ENCODE results near the gene NIT1. TPM values are rescaled to one million over a fixed set of nuclear protein-coding genes. Genes with fewer than 3 reads are reported as not detected.
A peak's percentile ranks its signal among the peaks of the same experiment; 100 is the strongest.

Gene NIT1
- total RNA-seq, 2 experiments from 2014 or later = 38.5 to 40.0 TPM

GRCh38 chr1:161119092-161119903 lies 1.4 kb downstream of the NIT1 start:
- TF ChIP-seq, protein P1, sequence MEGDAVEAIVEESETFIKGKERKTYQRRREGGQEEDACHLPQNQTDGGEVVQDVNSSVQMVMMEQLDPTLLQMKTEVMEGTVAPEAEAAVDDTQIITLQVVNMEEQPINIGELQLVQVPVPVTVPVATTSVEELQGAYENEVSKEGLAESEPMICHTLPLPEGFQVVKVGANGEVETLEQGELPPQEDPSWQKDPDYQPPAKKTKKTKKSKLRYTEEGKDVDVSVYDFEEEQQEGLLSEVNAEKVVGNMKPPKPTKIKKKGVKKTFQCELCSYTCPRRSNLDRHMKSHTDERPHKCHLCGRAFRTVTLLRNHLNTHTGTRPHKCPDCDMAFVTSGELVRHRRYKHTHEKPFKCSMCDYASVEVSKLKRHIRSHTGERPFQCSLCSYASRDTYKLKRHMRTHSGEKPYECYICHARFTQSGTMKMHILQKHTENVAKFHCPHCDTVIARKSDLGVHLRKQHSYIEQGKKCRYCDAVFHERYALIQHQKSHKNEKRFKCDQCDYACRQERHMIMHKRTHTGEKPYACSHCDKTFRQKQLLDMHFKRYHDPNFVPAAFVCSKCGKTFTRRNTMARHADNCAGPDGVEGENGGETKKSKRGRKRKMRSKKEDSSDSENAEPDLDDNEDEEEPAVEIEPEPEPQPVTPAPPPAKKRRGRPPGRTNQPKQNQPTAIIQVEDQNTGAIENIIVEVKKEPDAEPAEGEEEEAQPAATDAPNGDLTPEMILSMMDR (IDR thresholded peaks at IDR 0.05) = peak; percentile 68
- CTCF ChIA-PET = interaction anchor here (0.9 to 3.2 kb wide), 5 partner anchors 8 to 58 kb away, joined by 3 to 12 read pairs (median 3); no protein-coding TSS in a partner anchor
- Mint-ChIP-seq H3K27me3 (no peaks in the 10 kb centered on the region), H3K4me3 (peak overlapping the region; percentile 94), H3K36me3 (ENCODE audit: low read depth) (peaks cover 67% of the 10 kb centered on the region), H3K27ac (peak overlapping the region; percentile 92), H3K9me3 (no peaks in the 10 kb centered on the region), H3K4me1 (ENCODE audit: low read depth) (peaks cover 58% of the 10 kb centered on the region)
- intact Hi-C loops (cut with micrococcal nuclease) = no loop called here
- DNase-seq (peak; percentile 85), ATAC-seq (peak; percentile 63)
- POLR2A ChIA-PET = interaction anchor here (0.6 to 4.1 kb wide), 8 partner anchors 18 to 47 kb away, joined by 3 to 26 read pairs (median 3); partner anchors contain the start of genes KLHDC9, PPOX and UFC1

DNA sequence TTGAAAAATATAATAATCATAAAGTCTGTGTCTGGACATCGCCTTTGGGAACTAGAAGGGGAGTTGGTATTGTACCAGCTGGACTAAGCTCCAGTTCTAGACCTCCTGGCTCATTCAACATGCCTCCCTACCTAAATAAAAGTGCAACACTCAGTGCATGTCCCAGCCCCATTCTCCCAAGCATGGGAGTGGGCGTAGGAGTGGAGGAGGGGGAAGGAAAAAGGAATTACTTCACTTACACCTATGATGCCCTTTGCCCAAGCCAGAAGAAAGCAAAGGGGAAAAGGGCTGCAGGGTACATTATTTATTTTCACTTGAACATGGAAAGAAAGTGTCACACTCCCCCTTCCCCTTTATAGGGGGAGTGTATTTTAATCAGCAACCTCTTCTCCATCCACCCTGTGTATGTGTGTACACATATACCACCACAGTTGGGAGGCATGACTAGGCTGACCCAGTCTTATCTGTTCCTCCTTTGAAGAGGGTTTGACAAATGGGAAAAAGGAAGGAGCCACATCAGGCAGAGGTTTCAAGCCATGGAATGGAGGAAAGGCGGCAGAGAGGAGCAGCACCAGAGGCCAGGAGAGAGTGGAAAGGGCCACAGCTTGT lies 3.2 kb downstream of the NIT1 start:
- no peak for DNase-seq
- CTCF ChIA-PET = interaction anchor here (0.8 kb wide), 1 partner anchor 18 kb away, joined by 3 read pairs; no protein-coding TSS in a partner anchor
- intact Hi-C loops (cut with micrococcal nuclease) = no loop called here
- Mint-ChIP-seq H3K27me3 (no peaks in the 10 kb centered on the region), H3K27ac (peak overlapping the region; percentile 88), H3K9me3 (no peaks in the 10 kb centered on the region), H3K4me1 (ENCODE audit: low read depth) (peaks cover 44% of the 10 kb centered on the region), H3K4me3 (no peak overlapping the region), H3K36me3 (ENCODE audit: low read depth) (peaks cover 61% of the 10 kb centered on the region)
- TF ChIP-seq, protein P1 (IDR thresholded peaks at IDR 0.05) = no peak
- no peak for ATAC-seq
- POLR2A ChIA-PET = no interaction called here

GRCh38 chr1:161121834-161122233 lies 3.9 kb downstream of the NIT1 start:
- intact Hi-C loops (cut with micrococcal nuclease) = no loop called here
- peak overlapping the region; percentile 88 for H3K27ac Mint-ChIP-seq
- H3K4me3 Mint-ChIP-seq = no peak overlapping the region
- POLR2A ChIA-PET = interaction anchor here (0.7 to 0.9 kb wide), 3 partner anchors 10 to 72 kb away, joined by 3 to 4 read pairs (median 3); no protein-coding TSS in a partner anchor
- DNase-seq (no peak), ATAC-seq (no peak)
- H3K4me1 Mint-ChIP-seq (ENCODE audit: low read depth) = peaks cover 43% of the 10 kb centered on the region
- TF ChIP-seq, protein P1 (IDR thresholded peaks at IDR 0.05) = no peak
- H3K27me3 Mint-ChIP-seq = no peaks in the 10 kb centered on the region
- no peaks in the 10 kb centered on the region for H3K9me3 Mint-ChIP-seq
- CTCF ChIA-PET = interaction anchor here (0.8 to 1.0 kb wide), 2 partner anchors 17 to 19 kb away, joined by 3 to 4 read pairs; no protein-coding TSS in a partner anchor
- peaks cover 61% of the 10 kb centered on the region for H3K36me3 Mint-ChIP-seq (ENCODE audit: low read depth)

GRCh38 chr1:161122967-161123366 lies 5.1 kb downstream of the NIT1 start:
- CTCF ChIA-PET = no interaction called here
- peak overlapping the region; percentile 55 for H3K27ac Mint-ChIP-seq

More at GRCh38 chr1:161122967-161123366, 5.1 kb downstream of the NIT1 start:
- TF ChIP-seq, protein P1 (IDR thresholded peaks at IDR 0.05) = no peak
- H3K36me3 Mint-ChIP-seq (ENCODE audit: low read depth) = peaks cover 67% of the 10 kb centered on the region
- no peak for ATAC-seq
- H3K9me3 Mint-ChIP-seq = no peaks in the 10 kb centered on the region
- H3K27me3 Mint-ChIP-seq = no peaks in the 10 kb centered on the region
- peaks cover 45% of the 10 kb centered on the region for H3K4me1 Mint-ChIP-seq (ENCODE audit: low read depth)
- H3K4me3 Mint-ChIP-seq = no peak overlapping the region
- intact Hi-C loops (cut with micrococcal nuclease) = no loop called here
- POLR2A ChIA-PET = no interaction called here
- DNase-seq = no peak
